Activated CD8-positive, alpha-beta memory T cell treated with anti-CD3 and anti-CD28 coated beads for 48 hours (primary cell): Measurements from ENCODE around the gene FMNL2.

Experiments used
- DNase-seq, 3 experiments: peaks; one replicate each; pipeline ENCODE4 v3.0.0-alpha.2; 2020; ENCODE audit warnings: low read depth in 2 of 3, low spot score in 2 of 3

FMNL2 gene

DNA sequence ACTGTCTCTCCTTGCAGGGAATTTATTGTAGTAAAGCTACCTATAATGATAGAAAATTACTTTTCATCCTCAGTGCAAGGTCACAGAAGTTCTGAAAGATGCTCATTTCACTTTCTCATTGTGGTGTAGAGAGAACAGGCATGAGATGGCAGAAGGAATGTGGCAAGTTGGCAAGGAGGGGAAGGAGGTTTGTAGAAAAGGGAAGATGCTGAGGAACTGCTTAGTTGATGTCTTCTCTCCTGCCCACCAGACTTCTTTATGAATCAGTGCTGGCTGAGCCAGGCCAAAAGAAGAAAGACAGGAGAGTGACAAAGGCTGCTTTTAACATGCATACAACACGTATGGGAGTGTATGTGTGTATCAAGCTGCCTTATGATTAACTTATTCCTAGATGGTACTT, 217.9 kb downstream of the FMNL2 start:
- DNase-seq = no peak

DNA sequence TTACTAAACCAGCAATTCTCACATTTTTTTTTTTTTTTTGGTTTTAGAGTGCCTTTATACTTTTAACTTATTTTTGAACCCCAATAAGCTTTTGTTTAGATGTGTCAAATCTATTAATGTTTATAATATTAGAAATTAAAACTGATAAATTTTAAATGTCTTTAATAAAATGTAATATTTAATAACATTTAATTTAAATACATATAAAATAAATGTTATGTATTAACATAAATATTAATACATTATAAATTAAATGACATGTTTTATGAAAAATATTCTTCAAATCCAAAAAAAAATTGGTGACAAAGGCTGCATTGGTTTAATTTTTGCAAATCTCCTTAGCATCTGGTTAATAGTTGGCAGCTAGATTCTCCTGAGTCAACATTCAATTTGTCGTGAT, 218.5 kb downstream of the FMNL2 start:
- DNase-seq = no peak

DNA sequence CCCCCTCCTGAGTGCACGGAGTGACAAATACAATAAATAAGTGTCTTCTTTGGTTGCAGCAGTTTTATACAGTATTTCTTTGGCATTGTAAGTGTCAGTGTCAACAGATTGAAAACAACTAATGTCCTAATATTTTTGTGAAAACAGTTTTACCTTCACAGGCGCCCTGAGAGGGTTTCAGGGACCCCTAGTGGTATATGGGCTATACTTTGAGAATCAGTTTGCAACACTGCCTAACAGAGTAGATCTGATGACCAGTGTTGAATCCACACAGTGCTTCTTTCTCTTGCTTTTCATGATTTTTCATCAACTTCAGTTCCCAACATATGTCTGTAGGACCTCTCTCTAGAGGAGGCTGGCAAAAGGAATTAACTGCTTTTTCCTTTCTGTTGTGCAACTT, 220.1 kb downstream of the FMNL2 start:
- no peak for DNase-seq

DNA sequence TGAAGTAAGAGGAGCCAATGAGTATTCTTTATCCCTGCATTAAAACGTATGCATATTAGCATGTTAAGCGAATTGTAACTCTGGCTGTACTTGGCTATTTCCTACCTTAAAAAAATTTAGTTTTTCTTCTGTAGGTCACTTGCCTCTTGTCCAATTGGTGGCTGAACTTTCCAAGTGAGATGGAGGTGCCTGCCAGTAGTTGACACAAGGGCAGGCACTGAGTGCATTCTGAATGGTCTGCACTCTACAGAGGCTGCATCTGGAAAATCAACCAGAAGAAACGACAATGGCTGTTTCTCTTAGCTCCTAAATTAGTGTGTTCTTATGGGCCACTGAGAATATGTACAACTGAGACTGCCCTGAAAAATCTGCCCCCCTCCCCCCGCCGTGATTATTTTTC, 221.5 kb downstream of the FMNL2 start:
- DNase-seq = no peak

DNA sequence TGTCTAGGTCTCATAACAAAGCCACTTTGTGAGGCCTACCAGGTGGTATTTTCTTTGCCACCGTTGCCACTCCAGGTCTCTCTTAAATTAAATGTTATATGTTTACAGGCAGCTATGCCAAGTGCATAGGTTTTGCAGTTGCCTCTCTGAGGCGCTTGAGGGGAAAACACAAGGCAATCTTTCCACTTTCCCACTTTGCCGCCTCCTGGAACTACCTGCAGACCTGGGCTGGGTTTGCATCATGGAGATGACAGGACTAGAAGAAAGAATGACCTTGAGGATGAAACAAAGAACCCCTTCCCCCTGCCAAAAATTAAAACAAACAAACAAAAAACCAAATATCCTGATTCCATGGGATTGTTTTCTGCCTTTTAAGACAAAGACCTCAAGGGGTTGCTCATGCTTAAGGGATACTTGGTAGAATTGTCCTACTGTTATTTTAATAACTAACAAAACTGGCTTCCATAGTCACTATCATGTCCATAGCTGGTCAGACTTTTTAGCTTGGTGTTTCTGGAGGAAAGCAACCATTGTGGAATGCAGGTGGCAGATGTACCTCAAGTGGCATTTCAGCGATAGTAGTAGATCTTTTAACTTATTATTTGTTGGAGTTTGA, 222.4 kb downstream of the FMNL2 start:
- no peak for DNase-seq

DNA sequence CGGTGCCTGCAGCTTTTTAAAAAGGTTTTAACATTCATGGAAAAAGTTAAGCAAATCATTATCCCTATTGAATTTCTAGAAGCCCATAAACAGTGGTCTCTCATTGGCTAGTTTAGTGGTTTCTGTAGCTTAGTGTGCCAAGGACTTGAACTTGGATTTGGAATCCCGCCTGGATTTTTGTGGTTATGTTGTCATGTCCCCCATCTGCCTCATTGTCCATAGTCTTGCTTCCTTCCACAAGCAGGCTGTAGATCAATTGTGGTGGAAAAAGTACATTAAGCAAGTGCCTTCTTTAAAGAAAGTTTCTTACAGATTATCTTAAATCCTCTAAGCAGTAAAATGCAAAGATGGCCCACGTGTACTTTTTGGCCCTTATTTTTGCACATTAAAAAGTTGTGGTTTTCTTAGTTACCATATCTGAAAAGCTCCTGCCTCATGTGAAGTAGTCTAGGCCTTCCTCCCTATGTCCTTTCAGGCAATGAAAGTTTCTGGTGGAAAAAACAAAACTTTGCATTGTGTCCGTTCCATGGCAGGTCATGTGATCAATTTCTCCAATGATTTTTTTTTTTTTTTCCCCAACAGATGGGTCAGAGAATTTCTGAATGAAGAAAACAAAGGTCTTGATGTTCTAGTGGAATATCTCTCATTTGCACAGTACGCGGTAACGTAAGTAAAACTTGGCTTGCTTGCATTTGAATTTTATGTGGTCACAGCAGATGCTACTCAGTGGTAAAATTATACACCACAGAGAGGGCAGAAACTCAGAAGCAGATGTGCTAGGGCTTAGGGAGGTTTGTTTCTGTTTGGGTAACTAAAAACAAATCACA, 223.4 kb downstream of the FMNL2 start:
- no peak for DNase-seq

DNA sequence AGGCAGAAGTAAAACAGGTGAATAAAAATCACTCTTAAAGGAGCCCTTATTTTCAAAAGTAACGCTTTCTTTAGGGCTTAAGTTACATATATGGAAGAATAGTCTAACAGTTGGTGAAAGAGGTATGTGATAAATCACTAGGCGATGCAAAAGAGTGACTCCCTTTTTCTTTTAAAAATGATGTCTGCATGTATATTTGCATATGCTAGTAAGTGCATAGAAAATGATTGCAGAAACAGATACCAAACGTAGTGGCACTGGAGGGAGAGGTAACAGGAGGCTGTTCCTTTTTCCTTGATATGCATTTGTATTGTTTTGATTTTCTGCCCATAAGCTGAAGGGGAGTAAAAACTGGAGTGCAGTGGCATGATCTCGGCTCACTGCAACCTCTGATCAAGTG, 224.0 kb downstream of the FMNL2 start:
- no peak for DNase-seq

DNA sequence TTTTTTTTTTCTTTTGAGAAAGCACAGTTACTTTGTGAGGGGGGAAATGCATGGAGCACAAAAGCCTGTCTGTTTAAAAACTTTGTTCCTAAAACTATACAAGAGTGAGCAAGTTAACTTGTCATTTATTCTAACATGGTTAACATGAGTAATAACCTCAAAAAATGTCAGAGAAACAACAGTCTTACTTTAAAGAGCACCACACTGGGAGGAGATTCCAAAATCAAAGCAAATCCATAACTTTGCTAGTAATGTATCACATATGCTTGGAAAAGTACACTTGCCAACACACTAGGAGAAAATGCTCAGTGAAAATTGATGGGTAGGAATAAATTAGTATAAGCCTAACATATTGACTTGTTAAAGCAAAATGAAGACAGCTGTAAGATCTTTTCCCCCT, 225.2 kb downstream of the FMNL2 start:
- DNase-seq = no peak

DNA sequence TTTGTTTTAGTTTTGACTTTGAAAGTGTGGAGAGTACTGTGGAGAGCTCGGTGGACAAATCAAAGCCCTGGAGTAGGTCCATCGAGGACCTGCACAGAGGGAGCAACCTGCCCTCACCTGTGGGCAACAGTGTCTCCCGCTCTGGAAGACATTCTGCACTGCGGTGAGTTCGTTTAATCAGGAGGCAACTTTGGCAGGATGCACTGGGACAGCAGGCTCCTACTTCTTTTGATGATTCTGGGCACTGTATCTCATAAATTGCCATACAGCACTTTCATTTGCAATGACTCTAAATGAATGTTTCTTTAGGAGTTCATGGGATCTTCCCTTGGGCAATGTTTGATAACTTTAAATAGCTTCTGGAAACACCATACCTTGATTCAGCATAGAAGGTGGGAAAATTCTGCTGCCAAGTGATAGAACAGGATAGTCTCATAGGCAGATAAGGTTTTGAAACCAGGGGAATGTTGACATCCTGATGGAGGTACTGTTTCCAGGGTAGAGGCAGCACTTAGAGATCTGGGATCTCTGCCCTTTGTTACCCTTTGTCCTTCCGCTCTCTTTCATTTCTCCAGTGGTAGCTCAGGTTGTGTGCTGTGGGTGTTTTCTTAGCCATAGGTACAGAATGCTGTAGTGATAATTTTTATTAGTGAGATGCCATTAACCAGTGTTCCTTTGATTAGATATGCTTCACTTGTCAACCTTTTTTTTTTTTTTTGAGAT, 226.1 kb downstream of the FMNL2 start:
- no peak for DNase-seq

DNA sequence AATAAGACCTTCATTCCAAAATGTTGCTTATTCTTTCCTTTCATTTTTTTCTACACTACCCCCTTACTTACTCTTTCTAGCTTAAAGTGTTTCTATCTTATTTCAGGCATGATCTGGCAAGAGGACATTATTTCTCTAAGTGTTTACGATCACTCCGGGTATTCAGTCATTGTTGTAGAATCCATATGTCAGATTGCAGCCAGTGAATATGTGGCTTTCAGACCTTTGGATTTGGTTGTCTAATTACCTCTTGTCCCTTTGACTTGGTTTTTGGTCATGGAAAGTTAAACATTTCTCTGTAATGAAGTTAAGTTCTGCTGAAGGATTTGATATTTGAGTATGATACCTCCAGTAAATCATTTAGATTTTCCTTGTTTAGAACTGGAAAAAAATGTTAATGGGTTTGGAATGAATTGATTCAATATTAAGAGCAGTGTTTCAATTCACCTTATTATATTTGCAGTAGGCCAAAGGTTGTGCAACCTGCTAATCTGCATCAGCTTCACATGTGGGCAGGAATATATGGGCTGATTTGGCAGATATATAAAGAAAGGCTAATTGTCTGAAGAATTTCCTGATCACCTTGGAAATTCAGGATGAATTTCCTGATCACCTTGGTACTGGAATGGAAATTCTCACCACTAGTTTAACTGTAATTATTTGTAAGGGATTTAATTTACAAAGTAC, 227.4 kb downstream of the FMNL2 start:
- no peak for DNase-seq

DNA sequence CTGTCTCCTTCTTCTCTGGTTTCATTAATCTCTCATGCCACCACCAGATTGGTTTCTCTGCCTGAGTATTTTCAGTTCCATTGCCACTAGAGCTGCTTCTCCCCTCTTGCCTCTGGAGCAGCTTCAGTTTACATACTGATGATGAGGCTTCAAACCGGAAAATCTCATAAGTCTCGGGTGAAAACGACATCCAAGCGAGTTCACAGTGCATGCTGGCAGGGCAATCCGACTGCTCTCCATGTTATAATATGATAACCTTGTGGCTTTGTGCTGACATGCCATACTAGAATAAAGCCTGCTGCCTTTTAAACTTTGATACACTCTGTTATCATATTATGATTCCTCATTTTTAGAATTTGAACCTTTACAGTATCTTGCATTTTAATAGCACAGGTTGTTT, 228.8 kb downstream of the FMNL2 start:
- no peak for DNase-seq

DNA sequence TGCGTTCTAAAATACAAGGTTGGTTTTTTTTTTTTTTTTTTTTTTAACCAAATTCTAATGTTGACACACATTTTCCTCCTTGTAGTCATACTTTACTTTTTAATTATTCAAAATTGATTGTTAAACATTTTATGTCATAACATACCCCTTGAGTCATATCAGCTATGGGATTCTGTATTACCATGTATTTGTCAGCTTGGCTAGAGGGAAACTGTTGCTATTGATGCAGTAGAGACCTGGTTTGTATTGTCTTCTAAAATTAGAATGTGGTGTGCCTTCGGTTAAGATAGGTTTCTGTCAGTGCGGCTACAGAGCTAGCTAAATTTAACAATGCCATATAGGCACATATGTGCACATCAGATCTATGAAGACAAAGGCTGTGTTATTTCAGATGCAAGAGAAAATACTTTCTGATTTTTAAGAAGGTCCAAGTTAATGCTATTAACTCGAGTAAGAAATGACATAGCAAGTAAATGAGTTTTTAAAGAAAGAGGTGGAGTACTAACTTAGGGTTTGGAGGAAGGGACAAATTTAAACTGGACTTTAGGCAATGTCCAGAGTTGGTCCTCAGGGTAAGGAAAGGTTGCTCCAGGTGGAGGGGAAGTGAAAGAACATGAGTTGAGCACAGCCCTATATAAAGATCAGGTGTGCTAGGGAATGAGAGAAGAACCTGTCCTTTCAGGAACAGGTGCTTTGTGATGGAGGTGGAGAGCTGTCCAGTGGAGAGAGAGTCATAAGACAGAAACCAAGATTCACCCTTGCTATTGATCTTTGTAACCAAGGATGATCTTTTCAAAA, 230.0 kb downstream of the FMNL2 start:
- DNase-seq = no peak

DNA sequence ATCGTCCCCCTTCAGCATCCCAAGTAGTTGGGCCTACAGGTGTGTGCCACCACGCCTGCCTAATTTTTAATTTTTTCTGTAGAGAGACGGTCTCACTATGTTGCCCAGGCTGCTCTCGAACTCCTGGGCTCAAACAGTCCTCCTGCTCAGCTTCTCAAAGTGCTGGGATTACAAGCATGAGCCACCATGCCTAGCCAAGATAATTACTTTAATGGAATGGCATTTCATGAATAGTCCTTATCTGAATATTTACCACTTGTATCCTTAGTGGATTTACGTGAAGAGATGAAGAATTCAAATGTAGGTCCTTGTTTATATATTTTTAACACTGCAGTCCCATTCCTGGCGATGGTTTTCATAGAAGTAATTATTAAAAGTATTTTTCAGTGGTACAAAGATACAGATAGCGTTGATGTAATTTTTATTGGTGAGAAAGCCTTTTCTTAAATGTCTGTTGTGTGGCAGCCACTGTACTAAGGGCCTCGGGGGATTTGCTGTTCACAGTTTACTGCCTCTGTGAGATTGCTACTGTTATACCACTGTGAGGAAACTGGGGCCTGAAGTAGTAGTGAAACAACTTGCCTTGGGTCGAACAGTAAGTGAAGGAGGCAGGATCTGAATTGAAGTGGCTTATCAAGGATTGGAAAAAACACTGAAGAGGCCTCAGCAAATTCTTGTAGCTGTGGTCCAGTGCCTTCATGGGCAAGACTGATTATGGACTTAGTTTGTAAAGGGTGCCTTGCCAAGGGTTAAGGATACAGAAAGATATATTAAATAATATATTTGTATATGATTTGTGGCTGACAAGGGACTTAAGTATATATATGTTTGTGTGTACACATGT, 231.1 kb downstream of the FMNL2 start:
- DNase-seq = no peak

DNA sequence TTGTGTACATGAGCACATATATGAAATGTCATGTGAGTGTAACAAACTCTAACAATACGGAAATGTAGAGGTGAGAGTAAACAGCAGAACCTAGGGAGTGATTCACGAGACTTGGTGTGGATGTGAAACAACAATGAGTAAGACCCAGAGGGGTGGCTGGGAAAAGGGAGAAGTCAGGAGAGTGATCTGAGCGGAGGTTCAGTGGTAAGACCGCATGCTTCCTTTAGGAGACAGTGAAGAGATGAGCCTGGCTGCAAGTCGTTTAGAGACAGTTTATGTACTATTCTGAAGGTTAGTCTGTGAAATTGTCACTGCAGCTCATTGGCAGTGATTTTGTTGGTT, 231.7 kb downstream of the FMNL2 start:
- DNase-seq = no peak

DNA sequence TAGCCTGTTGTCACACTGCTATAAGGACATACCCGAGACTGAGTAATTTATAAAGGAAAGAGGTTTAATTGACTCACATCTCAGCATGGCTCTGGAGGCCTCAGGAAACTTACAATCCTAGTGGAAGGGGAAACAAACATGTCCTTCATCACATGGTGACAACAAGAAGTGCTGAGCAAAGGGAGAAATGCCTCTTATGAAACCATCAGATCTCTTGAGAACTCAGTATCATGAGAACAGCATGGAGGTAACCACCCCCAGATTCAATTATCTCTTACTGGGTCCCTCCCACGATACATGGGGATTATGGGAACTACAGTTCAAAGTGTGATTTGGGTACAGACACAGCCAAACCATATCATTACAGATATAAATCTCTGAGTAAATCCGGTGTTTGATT, 233.6 kb downstream of the FMNL2 start:
- DNase-seq = no peak

DNA sequence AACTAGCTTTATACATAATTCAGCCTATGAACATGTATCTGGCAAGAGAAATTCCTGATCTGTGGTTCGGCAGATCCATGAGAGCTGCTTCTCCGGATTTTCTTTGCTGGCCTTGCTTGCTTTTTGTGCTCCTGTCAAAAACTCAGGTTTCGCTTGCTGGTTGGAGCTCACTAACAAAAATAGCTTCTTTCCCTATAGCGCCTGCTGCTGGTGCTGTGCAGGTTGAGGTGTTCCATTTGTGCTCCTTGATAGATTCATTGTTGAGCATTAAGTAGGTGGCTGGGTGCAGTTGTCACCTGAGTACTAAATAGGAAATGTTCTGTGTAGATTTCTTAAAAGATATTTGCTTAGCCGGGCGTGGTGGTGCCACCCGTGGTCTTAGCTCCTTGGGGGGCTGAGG, 234.2 kb downstream of the FMNL2 start:
- DNase-seq = no peak

DNA sequence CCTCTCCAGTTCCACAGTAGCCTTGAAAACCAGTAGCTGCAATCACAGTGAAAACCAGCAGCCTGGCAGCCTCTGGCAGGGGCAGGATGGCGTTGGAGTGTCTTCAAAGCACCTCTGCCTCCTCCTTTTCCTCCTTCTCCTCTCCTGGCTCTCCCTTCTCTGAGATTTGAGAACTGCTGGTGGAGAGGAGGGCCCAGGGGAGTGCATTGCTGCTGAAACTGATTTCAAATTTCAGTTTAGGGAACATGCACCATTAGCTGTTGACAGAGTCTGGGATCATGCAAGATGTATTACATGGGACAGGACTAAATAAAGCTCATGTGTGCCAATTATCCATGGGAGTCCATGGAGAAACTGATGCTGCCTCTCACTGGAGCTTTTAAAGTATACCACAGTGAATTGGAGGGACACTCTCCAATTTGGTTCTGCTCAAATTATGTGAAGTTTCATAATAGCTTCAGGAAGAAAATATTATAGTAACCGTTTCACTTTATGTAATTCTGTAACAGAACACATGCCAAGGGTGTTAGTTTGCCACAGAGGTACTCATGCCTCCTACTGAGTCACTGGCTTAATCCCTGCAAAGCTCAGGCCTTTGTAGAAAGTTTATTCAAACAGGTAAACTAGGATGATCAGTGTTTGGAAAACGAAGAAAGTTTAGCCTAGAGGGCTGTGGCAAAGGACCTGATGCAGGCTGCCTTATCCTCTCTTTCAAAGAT, 236.2 kb downstream of the FMNL2 start:
- DNase-seq = no peak

DNA sequence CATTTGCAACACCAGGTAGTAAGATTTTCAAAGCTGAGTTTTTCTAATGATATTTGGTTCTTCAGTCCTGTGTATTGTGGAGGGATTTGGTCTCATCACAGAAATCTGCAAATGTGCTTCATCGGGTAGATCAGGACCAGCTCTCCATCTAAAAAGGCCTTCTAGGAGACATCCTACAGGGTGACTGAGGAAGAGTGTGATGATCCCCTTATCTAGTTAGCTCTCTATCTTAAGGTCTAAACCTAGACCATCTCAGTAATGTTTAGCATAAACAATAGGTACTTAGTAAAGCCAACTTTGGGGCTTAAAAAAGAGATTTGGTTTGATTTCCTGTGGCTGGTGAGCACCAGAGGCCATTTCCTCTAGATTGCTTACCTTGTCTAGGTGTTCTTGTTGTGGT, 237.1 kb downstream of the FMNL2 start:
- no peak for DNase-seq

DNA sequence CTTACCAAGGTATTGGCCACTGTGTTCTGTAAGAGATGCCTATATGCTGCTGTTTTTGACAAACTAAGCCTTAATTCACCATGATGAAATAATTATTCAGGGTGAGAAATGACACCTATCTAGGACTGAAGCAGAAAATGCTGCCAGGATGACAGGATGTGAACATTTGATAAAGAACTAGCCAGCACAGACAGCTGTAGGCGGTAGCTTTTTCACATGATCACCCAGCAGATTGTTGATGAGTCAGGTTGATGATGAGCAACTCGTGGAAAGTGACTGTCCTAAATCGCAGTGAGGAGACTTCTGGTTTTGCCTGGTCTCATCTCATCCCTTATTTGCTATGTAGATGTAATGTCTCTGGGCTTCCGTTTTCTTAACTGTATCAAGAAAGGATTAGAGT, 238.2 kb downstream of the FMNL2 start:
- peak in 1 of 3 experiments; percentile 9 for DNase-seq

DNA sequence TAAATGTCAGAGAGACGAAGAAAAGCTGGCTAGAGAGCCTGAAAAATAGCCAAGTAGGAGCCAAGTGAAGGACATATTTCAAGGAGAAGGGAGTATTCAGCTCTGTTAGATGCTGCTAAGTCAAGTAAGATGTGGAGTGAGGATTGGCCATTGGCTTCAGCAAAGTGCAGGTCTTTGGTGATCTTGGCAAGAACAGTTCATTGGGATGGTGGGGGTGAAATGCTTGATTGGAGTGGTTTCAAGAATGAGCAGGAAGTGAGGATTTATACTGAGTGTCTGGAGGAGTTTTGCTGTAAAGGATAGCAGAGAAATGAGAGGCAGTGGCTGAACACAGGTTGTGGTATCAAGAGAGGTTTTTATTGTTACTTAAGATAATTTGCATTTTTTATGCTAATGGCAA, 242.6 kb downstream of the FMNL2 start:
- no peak for DNase-seq
